GM23338 (cell line): ENCODE data around the gene ACTG1. TPM values are rescaled to one million over a fixed set of nuclear protein-coding genes. Genes with fewer than 3 reads are reported as not detected.

Source experiments
- ATAC-seq: fragments of 200-7000 bp; cut with Tn5 transposase; 3 replicates; pipeline ENCODE4 v1.9.1; 2020
- DNase-seq: peaks from one replicate; pipeline ENCODE4 v3.0.0-alpha.2; 2015; ENCODE audit warnings: low spot score
- H2AFZ ChIP-seq: fragments of 200-600 bp; sonication (generic); 2 replicates; pipeline ENCODE4 v1.8.0; 2016; ENCODE audit warnings: antibody characterized with exemption, mild to moderate bottlenecking, moderate library complexity
- H3F3A ChIP-seq: fragments of 200-600 bp; sonication (generic); replicated peaks from 2 replicates; pipeline ENCODE4 v1.8.0; 2017; ENCODE audit warnings: antibody characterized with exemption, mixed run types, low read depth
- H3K27ac ChIP-seq: fragments of 200-600 bp; sonication (generic); 2 replicates; pipeline ENCODE4 v1.6.1; 2016; ENCODE audit warnings: low read depth
- H3K27me3 ChIP-seq: fragments of 200-600 bp; sonication (generic); 2 replicates; pipeline ENCODE4 v1.8.0; 2016; ENCODE audit warnings: mild to moderate bottlenecking, mixed run types, moderate library complexity; ENCODE audit not compliant: insufficient read depth
- H3K36me3 ChIP-seq: fragments of 200-600 bp; sonication (generic); 2 replicates; pipeline ENCODE4 v1.8.0; 2016; ENCODE audit warnings: mild to moderate bottlenecking; ENCODE audit not compliant: insufficient read depth
- H3K4me1 ChIP-seq: fragments of 200-600 bp; sonication (generic); 2 replicates; pipeline ENCODE4 v1.8.0; 2016; ENCODE audit warnings: mild to moderate bottlenecking, moderate library complexity; ENCODE audit not compliant: insufficient read depth
- H3K4me2 ChIP-seq: fragments of 200-600 bp; sonication (generic); 2 replicates; pipeline ENCODE4 v1.7.1; 2017; ENCODE audit warnings: mixed run types
- H3K4me3 ChIP-seq: fragments of 200-600 bp; sonication (generic); 2 replicates; pipeline ENCODE4 v1.6.1; 2016; ENCODE audit warnings: mixed run types
- H3K79me2 ChIP-seq: fragments of 200-600 bp; sonication (generic); replicated peaks from 2 replicates; pipeline ENCODE4 v1.8.0; 2017; ENCODE audit warnings: mild to moderate bottlenecking; ENCODE audit not compliant: insufficient read depth
- H3K9me2 ChIP-seq: fragments of 200-600 bp; sonication (generic); 2 replicates; pipeline ENCODE4 v1.8.0; 2017; ENCODE audit not compliant: insufficient read depth
- H4K20me1 ChIP-seq: fragments of 200-600 bp; sonication (generic); replicated peaks from 2 replicates; pipeline ENCODE4 v1.8.0; 2017; ENCODE audit warnings: mild to moderate bottlenecking; ENCODE audit not compliant: insufficient read depth
- H3K27ac Mint-ChIP-seq: 2 replicates; pipeline ENCODE4 v1.8.0; 2020; ENCODE audit warnings: inconsistent platforms, mild to moderate bottlenecking, moderate library complexity, mixed read lengths
- H3K27me3 Mint-ChIP-seq: 3 replicates; pipeline ENCODE4 v1.8.0; 2022; ENCODE audit warnings: low read depth, mild to moderate bottlenecking, moderate library complexity, mixed read lengths, inconsistent platforms; ENCODE audit not compliant: insufficient read depth, poor library complexity
- H3K36me3 Mint-ChIP-seq: 3 replicates; pipeline ENCODE4 v1.8.0; 2021; ENCODE audit warnings: low read depth, mild to moderate bottlenecking, inconsistent platforms, moderate library complexity, mixed read lengths
- H3K4me1 Mint-ChIP-seq: 3 replicates; pipeline ENCODE4 v1.8.0; 2020; ENCODE audit warnings: mild to moderate bottlenecking, inconsistent platforms, mixed read lengths
- H3K4me3 Mint-ChIP-seq: 3 replicates; pipeline ENCODE4 v1.8.0; 2021; ENCODE audit warnings: moderate library complexity, mild to moderate bottlenecking, inconsistent platforms, mixed read lengths
- H3K9me3 Mint-ChIP-seq: 3 replicates; pipeline ENCODE4 v1.8.0; 2020; ENCODE audit warnings: moderate library complexity, mild to moderate bottlenecking, inconsistent platforms, mixed read lengths
- CREB1 ChIP-seq: fragments of 250-450 bp; sonication (Bioruptor Pico); IDR thresholded peaks from 2 replicates; pipeline ENCODE4 v1.5.0; 2020; ENCODE audit warnings: low read depth, mild to moderate bottlenecking, moderate library complexity
- ETS1 ChIP-seq: IDR thresholded peaks from 2 replicates; pipeline ENCODE4 v1.6.1; 2016; ENCODE audit warnings: antibody characterized with exemption
- EZH2phosphoT487 ChIP-seq: fragments of 200-600 bp; sonication (generic); IDR thresholded peaks from one replicate; pipeline ENCODE4 v1.8.1; 2018; ENCODE audit warnings: antibody characterized with exemption; ENCODE audit not compliant: unreplicated experiment
- JUNB ChIP-seq: IDR thresholded peaks from one replicate; pipeline ENCODE4 v1.6.1; 2016; ENCODE audit warnings: antibody characterized with exemption; ENCODE audit not compliant: unreplicated experiment
- POLR2AphosphoS5 ChIP-seq: IDR thresholded peaks from 2 replicates; pipeline ENCODE4 v1.6.1; 2016; ENCODE audit warnings: antibody characterized with exemption, low read depth
- STAT1 ChIP-seq: IDR thresholded peaks from one replicate; pipeline ENCODE4 v1.6.1; 2016; ENCODE audit warnings: antibody characterized with exemption; ENCODE audit not compliant: unreplicated experiment
- ZNF331 ChIP-seq: fragments of 250-450 bp; sonication (Bioruptor Pico); IDR thresholded peaks from 2 replicates; pipeline ENCODE4 v1.5.0; 2020; ENCODE audit warnings: low read depth, mild to moderate bottlenecking, moderate library complexity
- ZNF462 ChIP-seq: fragments of 250-450 bp; sonication (Bioruptor Pico); IDR thresholded peaks from 2 replicates; pipeline ENCODE4 v1.5.0; 2020; ENCODE audit warnings: mild to moderate bottlenecking, moderate library complexity
- polyA plus RNA-seq: library from polyadenylated mRNA; unstranded; fragments of >200 nt; fragmentation: Nextera tagmentation; extraction: Ambion mirVana; gene quantifications from 2 replicates; pipeline ENCODE4 v1.2.1, GENCODE V29; 2016
- total RNA-seq: library from RNA; depleted of rRNA; stranded (reverse); fragments of >200 nt; shearing (Covaris generic); gene quantifications from 2 replicates; pipeline ENCODE4 v1.2.3, GENCODE V29; 2014
- TF ChIP-seq, protein P1 (sequence below), 2 experiments: fragments of 200-600 bp in 1 of 2; sonication (generic) in 1 of 2; conservative IDR thresholded peaks; 2 replicates each; pipeline versions ENCODE4 v1.5.1 to v1.6.1; 2016 to 2017; ENCODE audit warnings: antibody characterized with exemption in 2 of 2, low read depth in 2 of 2, mild to moderate bottlenecking in 2 of 2, moderate library complexity in 1 of 2

ACTG1 gene
- total and polyA plus RNA-seq, 2 experiments from 2014 or later = 1,867 to 4,739 TPM

DNA sequence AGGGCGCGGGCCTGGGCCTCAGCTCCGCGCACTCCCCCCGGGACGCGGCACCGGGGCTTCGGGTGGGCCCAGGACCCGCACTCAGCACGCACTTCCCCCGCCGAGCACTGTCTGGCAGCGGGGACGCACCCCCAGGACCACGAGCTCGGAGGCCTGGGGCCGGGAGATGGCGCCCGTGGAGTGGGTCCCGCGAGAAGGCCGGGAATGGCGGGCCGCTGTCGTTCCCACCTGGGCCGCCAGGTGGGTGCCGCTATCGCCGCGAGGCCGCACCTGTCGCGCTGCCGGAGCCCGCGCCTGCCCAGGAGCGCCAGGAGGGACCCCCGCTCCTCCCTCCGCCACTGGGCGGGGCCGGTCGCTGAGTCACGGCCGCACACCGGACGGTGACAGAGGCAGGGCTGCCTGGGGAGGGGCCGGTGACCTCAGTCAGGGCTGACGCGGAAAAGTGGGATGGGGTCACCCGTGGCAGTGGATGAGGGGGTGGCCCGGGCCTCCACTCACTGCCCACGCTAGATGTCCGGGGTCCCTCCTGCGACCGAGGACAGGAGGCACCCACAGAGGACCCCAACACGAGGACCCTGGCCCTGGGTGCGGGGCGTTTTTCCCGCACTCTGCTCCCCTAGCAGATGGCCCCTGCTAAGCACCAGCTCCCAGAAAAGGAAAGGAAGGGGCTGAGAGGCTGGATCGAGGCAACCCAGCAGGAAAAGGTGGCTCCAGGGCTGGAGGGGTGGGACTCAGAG lies 6.9 kb upstream of the ACTG1 start:
- H3K4me1 ChIP-seq = peaks cover 22% of the 10 kb centered on the region

More for the DNA sequence above, 6.9 kb upstream of the ACTG1 start:
- Histone ChIP-seq H2AFZ (peak overlapping the region; percentile 86; the same call in 1 of the 2 replicates), H3K36me3 (no peaks in the 10 kb centered on the region), H3K4me2 (peak overlapping the region; percentile 84), H3K79me2 (peaks cover 17% of the 10 kb centered on the region), H3K4me3 (peak overlapping the region; percentile 65), H3K9me2 (no peaks in the 10 kb centered on the region), H3F3A (peaks cover 12% of the 10 kb centered on the region; the same call in 1 of the 2 replicates), H4K20me1 (peaks cover 7% of the 10 kb centered on the region; the same call in 1 of the 2 replicates), H3K27me3 (peaks cover 46% of the 10 kb centered on the region), H3K27ac (no peak overlapping the region)
- DNase-seq = peak; percentile 78
- Mint-ChIP-seq H3K27ac (no peak overlapping the region), H3K27me3 (peaks cover 54% of the 10 kb centered on the region), H3K4me3 (peak overlapping the region; percentile 50), H3K9me3 (no peaks in the 10 kb centered on the region; the same call in 1 of the 3 replicates), H3K36me3 (no peaks in the 10 kb centered on the region; the same call in 2 of the 3 replicates), H3K4me1 (peaks cover 18% of the 10 kb centered on the region)
- TF ChIP-seq JUNB = no peak
- no peak for TF ChIP-seq ETS1
- no peak for TF ChIP-seq CREB1
- no peak for TF ChIP-seq EZH2phosphoT487
- TF ChIP-seq ZNF331 = no peak
- TF ChIP-seq STAT1 = no peak
- TF ChIP-seq, protein P1, sequence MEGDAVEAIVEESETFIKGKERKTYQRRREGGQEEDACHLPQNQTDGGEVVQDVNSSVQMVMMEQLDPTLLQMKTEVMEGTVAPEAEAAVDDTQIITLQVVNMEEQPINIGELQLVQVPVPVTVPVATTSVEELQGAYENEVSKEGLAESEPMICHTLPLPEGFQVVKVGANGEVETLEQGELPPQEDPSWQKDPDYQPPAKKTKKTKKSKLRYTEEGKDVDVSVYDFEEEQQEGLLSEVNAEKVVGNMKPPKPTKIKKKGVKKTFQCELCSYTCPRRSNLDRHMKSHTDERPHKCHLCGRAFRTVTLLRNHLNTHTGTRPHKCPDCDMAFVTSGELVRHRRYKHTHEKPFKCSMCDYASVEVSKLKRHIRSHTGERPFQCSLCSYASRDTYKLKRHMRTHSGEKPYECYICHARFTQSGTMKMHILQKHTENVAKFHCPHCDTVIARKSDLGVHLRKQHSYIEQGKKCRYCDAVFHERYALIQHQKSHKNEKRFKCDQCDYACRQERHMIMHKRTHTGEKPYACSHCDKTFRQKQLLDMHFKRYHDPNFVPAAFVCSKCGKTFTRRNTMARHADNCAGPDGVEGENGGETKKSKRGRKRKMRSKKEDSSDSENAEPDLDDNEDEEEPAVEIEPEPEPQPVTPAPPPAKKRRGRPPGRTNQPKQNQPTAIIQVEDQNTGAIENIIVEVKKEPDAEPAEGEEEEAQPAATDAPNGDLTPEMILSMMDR (conservative IDR thresholded peaks at IDR 0.05; ENCODE audit: low read depth in 2 of 2) = peak; percentile 39 to 41; a peak in 3 of 4 replicates
- TF ChIP-seq ZNF462 = no peak
- TF ChIP-seq POLR2AphosphoS5 = peak; percentile 52
- ATAC-seq = peak; percentile 44
